Loucy (cell line): ENCODE data around the gene PHKB.

Experiments used
- H2AFZ ChIP-seq: fragments of 200-600 bp; sonication (generic); 2 replicates; pipeline ENCODE4 v1.6.0; 2016; ENCODE audit warnings: antibody characterized with exemption, mild to moderate bottlenecking, low read length, moderate library complexity
- H3F3A ChIP-seq: fragments of 200-600 bp; 2 replicates; pipeline ENCODE4 v1.6.0; 2016; ENCODE audit warnings: antibody characterized with exemption, low read depth, mild to moderate bottlenecking
- H3K27me3 ChIP-seq: fragments of 200-600 bp; sonication (generic); 2 replicates; pipeline ENCODE4 v1.6.1; 2014; ENCODE audit warnings: low read length, mild to moderate bottlenecking; ENCODE audit not compliant: insufficient read depth, poor library complexity, severe bottlenecking
- H3K36me3 ChIP-seq: fragments of 200-600 bp; sonication (generic); 2 replicates; pipeline ENCODE4 v1.6.1; 2016; ENCODE audit warnings: low read length; ENCODE audit not compliant: insufficient read depth
- H3K4me1 ChIP-seq: fragments of 200-600 bp; sonication (generic); 2 replicates; pipeline ENCODE4 v1.5.1; 2014; ENCODE audit warnings: low read length, mild to moderate bottlenecking; ENCODE audit not compliant: insufficient read depth, poor library complexity, severe bottlenecking
- H3K4me2 ChIP-seq: fragments of 200-600 bp; sonication (generic); 2 replicates; pipeline ENCODE4 v1.6.0; 2014; ENCODE audit warnings: antibody characterized with exemption, low read length, low read depth, mild to moderate bottlenecking; ENCODE audit not compliant: poor library complexity, severe bottlenecking
- H3K4me3 ChIP-seq: fragments of 200-600 bp; sonication (generic); 2 replicates; pipeline ENCODE4 v1.5.1; 2014; ENCODE audit warnings: low read length, mild to moderate bottlenecking, mixed read lengths; ENCODE audit not compliant: poor library complexity, severe bottlenecking
- H3K79me2 ChIP-seq: fragments of 200-600 bp; sonication (generic); 2 replicates; pipeline ENCODE4 v1.6.1; 2014; ENCODE audit warnings: low read length; ENCODE audit not compliant: insufficient read depth
- H3K9ac ChIP-seq: fragments of 200-600 bp; sonication (generic); 2 replicates; pipeline ENCODE4 v1.6.0; 2014; ENCODE audit warnings: mild to moderate bottlenecking, low read depth, low read length, moderate library complexity; ENCODE audit not compliant: poor library complexity, severe bottlenecking
- H3K9me2 ChIP-seq: fragments of 200-600 bp; sonication (generic); replicated peaks from 2 replicates; pipeline ENCODE4 v1.6.1; 2016; ENCODE audit warnings: low read depth, low read length, mixed read lengths
- H3K9me3 ChIP-seq: fragments of 200-600 bp; sonication (generic); 2 replicates; pipeline ENCODE4 v1.6.1; 2014; ENCODE audit warnings: mild to moderate bottlenecking, antibody characterized with exemption, low read length, low read depth; ENCODE audit not compliant: insufficient read depth
- H4K20me1 ChIP-seq: fragments of 200-600 bp; sonication (generic); 2 replicates; pipeline ENCODE4 v1.6.0; 2014; ENCODE audit warnings: antibody characterized with exemption, low read length, mild to moderate bottlenecking; ENCODE audit not compliant: insufficient read depth, poor library complexity, severe bottlenecking
- EZH2phosphoT487 ChIP-seq: fragments of 200-600 bp; IDR thresholded peaks from 2 replicates; pipeline ENCODE4 v1.6.1; 2018; ENCODE audit warnings: antibody characterized with exemption, mild to moderate bottlenecking, moderate library complexity, borderline replicate concordance
- TF ChIP-seq, protein P1 (sequence below): fragments of 200-600 bp; sonication (generic); conservative IDR thresholded peaks from 2 replicates; pipeline ENCODE4 v1.5.1; 2014; ENCODE audit warnings: mild to moderate bottlenecking, antibody characterized with exemption, low read length

The PHKB gene

DNA sequence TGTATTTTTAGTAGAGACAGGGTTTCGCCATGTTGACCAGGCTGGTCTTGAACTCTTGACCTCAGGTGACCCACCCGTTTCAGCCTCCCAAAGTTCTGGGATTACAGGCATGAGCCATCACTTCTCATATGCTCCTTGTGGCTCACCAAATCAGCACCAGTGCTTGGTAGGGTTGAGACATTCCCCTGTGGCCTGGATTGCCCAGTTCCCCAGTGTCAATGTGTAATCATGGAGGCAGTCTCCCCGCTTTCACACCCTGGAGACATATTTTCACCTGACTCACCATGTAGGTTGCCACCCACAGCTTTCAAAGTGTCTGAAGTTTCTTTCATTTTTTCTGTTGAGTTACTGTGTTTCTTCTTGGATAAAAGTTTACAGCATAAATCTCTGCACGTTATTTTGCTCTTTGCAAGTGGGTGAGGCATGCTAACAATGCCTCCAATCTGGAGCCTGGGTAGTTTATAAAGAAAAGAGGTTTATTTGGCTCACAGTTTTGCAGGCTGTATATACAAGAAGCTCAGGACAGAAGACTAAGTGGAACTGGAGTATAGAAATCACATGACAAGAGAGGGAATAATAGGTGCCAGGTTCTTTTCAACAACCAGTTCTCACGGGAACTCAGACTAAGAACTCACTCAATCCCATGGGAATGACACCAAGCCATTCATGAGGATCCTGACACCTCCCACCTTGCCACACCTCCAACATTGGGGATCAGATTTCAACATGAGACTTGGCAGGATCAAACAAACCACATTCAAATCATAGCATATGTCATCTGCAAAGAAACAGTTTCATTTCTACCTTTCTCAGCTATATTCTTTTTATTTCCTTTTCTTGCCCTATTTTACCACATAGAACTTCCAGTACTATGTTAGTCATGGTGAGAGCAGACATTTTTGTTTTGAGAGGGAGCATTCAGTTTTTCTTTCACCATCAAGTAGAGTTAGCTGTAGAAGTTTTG is 113.2 kb downstream of the PHKB start:
- H3K4me1 ChIP-seq = peaks cover 8% of the 10 kb centered on the region

DNA sequence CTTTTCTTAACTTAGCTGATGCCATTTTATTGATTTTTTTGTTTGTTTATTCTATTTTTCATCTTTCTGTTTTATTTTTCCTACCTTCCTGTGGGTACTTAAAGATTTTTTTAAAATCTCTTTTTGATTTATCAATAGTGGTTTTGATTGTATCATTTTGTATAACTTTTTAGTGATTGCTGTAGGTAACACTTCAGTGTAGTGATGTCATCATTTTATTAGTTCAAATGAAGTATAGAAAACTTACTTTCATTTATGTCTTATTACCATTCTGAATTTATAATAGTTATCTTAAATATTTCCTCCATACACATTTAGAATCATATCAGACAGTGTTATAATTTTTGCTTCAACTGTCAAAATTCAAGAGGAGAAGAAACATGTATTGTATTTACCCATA is 115.9 kb downstream of the PHKB start:
- Histone ChIP-seq H3K36me3 (peaks cover 2% of the 10 kb centered on the region; the same call in 1 of the 2 replicates), H3F3A (no peaks in the 10 kb centered on the region), H2AFZ (no peak overlapping the region), H3K79me2 (no peaks in the 10 kb centered on the region), H3K27me3 (no peaks in the 10 kb centered on the region), H3K9me3 (no peaks in the 10 kb centered on the region), H3K9me2 (no peaks in the 10 kb centered on the region), H3K4me2 (no peak overlapping the region), H3K4me3 (no peak overlapping the region), H4K20me1 (no peaks in the 10 kb centered on the region), H3K9ac (no peak overlapping the region), H3K4me1 (peaks cover 8% of the 10 kb centered on the region)
- TF ChIP-seq, protein P1, sequence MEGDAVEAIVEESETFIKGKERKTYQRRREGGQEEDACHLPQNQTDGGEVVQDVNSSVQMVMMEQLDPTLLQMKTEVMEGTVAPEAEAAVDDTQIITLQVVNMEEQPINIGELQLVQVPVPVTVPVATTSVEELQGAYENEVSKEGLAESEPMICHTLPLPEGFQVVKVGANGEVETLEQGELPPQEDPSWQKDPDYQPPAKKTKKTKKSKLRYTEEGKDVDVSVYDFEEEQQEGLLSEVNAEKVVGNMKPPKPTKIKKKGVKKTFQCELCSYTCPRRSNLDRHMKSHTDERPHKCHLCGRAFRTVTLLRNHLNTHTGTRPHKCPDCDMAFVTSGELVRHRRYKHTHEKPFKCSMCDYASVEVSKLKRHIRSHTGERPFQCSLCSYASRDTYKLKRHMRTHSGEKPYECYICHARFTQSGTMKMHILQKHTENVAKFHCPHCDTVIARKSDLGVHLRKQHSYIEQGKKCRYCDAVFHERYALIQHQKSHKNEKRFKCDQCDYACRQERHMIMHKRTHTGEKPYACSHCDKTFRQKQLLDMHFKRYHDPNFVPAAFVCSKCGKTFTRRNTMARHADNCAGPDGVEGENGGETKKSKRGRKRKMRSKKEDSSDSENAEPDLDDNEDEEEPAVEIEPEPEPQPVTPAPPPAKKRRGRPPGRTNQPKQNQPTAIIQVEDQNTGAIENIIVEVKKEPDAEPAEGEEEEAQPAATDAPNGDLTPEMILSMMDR = no peak
- no peak for TF ChIP-seq EZH2phosphoT487

More for the DNA sequence above, 113.2 kb downstream of the PHKB start:
- TF ChIP-seq, protein P1 = no peak
- no peak for TF ChIP-seq EZH2phosphoT487
- no peaks in the 10 kb centered on the region for H3K27me3 ChIP-seq
- no peaks in the 10 kb centered on the region for H3F3A ChIP-seq
- no peak overlapping the region for H3K4me3 ChIP-seq
- H3K79me2 ChIP-seq = no peaks in the 10 kb centered on the region
- no peaks in the 10 kb centered on the region for H4K20me1 ChIP-seq
- peak overlapping the region; percentile 13 for H3K4me2 ChIP-seq
- no peaks in the 10 kb centered on the region; the same call in 1 of the 2 replicates for H3K36me3 ChIP-seq
- H2AFZ ChIP-seq = no peak overlapping the region
- no peaks in the 10 kb centered on the region for H3K9me2 ChIP-seq
- H3K9ac ChIP-seq = no peak overlapping the region
- H3K9me3 ChIP-seq = no peaks in the 10 kb centered on the region

DNA sequence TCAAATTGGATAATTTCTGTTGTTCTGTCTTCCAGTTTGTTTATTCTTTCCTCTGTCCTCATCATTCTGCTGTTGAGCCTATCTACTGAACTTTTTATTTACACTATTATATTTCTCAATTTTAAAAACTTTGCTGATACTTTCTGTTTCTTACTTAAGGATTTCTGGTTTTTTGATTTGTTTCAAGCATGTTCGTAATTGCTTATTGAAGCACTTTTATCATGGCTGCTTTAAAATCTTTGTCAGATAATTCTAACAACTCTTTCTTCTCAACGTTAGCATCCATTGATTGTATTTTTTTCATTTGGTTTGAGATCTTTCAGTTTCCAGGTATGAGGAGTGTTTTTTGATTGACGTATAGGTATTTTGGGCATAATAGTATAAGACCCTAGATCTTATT is 116.9 kb downstream of the PHKB start:
- H3K79me2 ChIP-seq = no peaks in the 10 kb centered on the region
- peaks cover 2% of the 10 kb centered on the region; the same call in 1 of the 2 replicates for H3K36me3 ChIP-seq
- H3K9me3 ChIP-seq = no peaks in the 10 kb centered on the region
- no peak overlapping the region for H3K9ac ChIP-seq
- H4K20me1 ChIP-seq = no peaks in the 10 kb centered on the region
- no peak overlapping the region for H2AFZ ChIP-seq
- no peak for TF ChIP-seq EZH2phosphoT487
- TF ChIP-seq, protein P1 = no peak
- H3F3A ChIP-seq = no peaks in the 10 kb centered on the region
- no peaks in the 10 kb centered on the region for H3K9me2 ChIP-seq
- H3K4me3 ChIP-seq = no peak overlapping the region
- H3K4me2 ChIP-seq = no peak overlapping the region
- H3K27me3 ChIP-seq = no peaks in the 10 kb centered on the region
- H3K4me1 ChIP-seq = peaks cover 8% of the 10 kb centered on the region
